Ovary (tissue), 9 donors: ENCODE data around the gene NUS1. TPM values are rescaled to one million over a fixed set of nuclear protein-coding genes. Genes with fewer than 3 reads are reported as not detected.
"Not testable (repeated sequence)": the region's sequence is repeated elsewhere in the genome, so short reads cannot be mapped to it uniquely, and the experiment has no call there.

Experiments used
- DNase-seq, 5 donors: peaks; one replicate each; pipeline ENCODE4 v3.0.0-alpha.2; 2019 to 2020
- H3K27ac ChIP-seq, 2 donors: fragments of 200-600 bp; one replicate each; pipeline versions ENCODE4 v1.5.1 to v1.8.0; 2019 to 2022
- H3K27me3 ChIP-seq: fragments of 200-600 bp; one replicate; pipeline ENCODE4 v1.8.0; 2022
- H3K36me3 ChIP-seq: fragments of 200-600 bp; sonication (generic); one replicate; pipeline ENCODE4 v1.5.1; 2019
- H3K4me1 ChIP-seq: one replicate; pipeline ENCODE4 v1.8.1; 2013; ENCODE audit warnings: mild to moderate bottlenecking, moderate library complexity; ENCODE audit not compliant: insufficient read depth
- H3K4me3 ChIP-seq: fragments of 200-600 bp; sonication (generic); one replicate; pipeline ENCODE4 v1.5.1; 2017
- H3K9me3 ChIP-seq, 2 donors: fragments of 200-600 bp in 1 of 2; sonication (generic) in 1 of 2; one replicate each; pipeline versions ENCODE4 v1.5.1 to v1.8.1; 2013 to 2019; ENCODE audit warnings: mild to moderate bottlenecking in 1 of 2, moderate library complexity in 1 of 2
- CTCF ChIP-seq, 3 donors: fragments of 450-650 bp in 2 of 3; fragments of 200-600 bp in 1 of 3; IDR thresholded peaks; one replicate each; pipeline versions ENCODE4 v1.5.1 to v1.8.0; 2016 to 2022; ENCODE audit warnings: antibody characterized with exemption in 3 of 3, mild to moderate bottlenecking in 1 of 3
- EP300 ChIP-seq: sonication (generic); formaldehyde crosslinking; IDR thresholded peaks from one replicate; pipeline ENCODE4 v1.6.1; 2017; ENCODE audit warnings: antibody characterized with exemption
- POLR2A ChIP-seq: fragments of 450-650 bp; IDR thresholded peaks from one replicate; pipeline ENCODE4 v1.6.1; 2017; ENCODE audit warnings: antibody characterized with exemption, mild to moderate bottlenecking, moderate library complexity
- WGBS, 3 donors: extraction: QIAGEN DNeasy Blood & Tissue Kit in 1 of 3; methylation state at CpG; one replicate each; pipeline versions ENCODE4 v1.1.5 to v1.1.7; 2013 to 2017; 5-methylcytosine and 5-hydroxymethylcytosine counted together
- intact Hi-C, 4 donors: fragments of 100-400 bp; cut with DNase I; formaldehyde crosslinking; loops; one replicate each; pipeline versions ENCODE4 v1.11.0 to v1.15.1; 2022 to 2023
- polyA plus RNA-seq, 2 donors: library from polyadenylated mRNA; stranded (reverse); fragments of 200-250 nt in 1 of 2; fragments of 350-450 nt in 1 of 2; fragmentation: Illumina TruSeq in 1 of 2; extraction: RNeasy Lipid Tissue Mini Kit (QIAGEN cat#74804) in 1 of 2; gene quantifications; one replicate each; pipeline ENCODE4 v1.2.3, GENCODE V29; 2013 to 2014
- total RNA-seq, 7 donors: library from RNA; depleted of rRNA in 2 of 7; stranded (reverse); fragments of >200 nt in 2 of 7; fragmentation: NEBNext Ultra II Directional in 3 of 7; extraction: Animal tissue kit (Norgen Biotek cat#: 25700) in 3 of 7; gene quantifications; one replicate each; pipeline versions ENCODE4 v1.1.0 to v1.2.4, GENCODE V29; 2016 to 2023
- donor health status: DM: no; HTN: no; CAD: no; lungs with moderate emphysema.
- donor health status: DM: no; HTN: no; CAD: no.
- donor health status: Bipolar disorder and iron deficiency.
- donor health status: DM: yes; HTN: yes; CAD: no.
- donor health status: DM: no; HTN: no; CAD: no.
- donor health status: DM: yes; HTN: yes; CAD: no.

NUS1 gene
- total and polyA plus RNA-seq, 9 donors = 14.6 to 29.2 (median 25.2) TPM

GRCh38 chr6:117668736-117669135 lies 6.5 kb upstream of the NUS1 start:
- no peak for TF ChIP-seq EP300
- TF ChIP-seq CTCF (IDR thresholded peaks at IDR 0.05) = no peak
- no peak for TF ChIP-seq POLR2A
- Histone ChIP-seq H3K9me3 (no peaks in the 10 kb centered on the region), H3K4me1 (no peaks in the 10 kb centered on the region), H3K27me3 (no peaks in the 10 kb centered on the region), H3K36me3 (no peaks in the 10 kb centered on the region), H3K27ac (no peak overlapping the region), H3K4me3 (no peak overlapping the region)
- no peak for DNase-seq
- intact Hi-C loops = no loop called here

GRCh38 chr6:117674503-117674902 lies 766 bp upstream of the NUS1 start:
- DNase-seq = no peak
- Histone ChIP-seq H3K4me3 (peak overlapping the region; percentile 75), H3K9me3 (peaks cover 0 to 1% of the 10 kb centered on the region in 2 donors), H3K36me3 (no peaks in the 10 kb centered on the region), H3K27ac (no peak overlapping the region), H3K27me3 (no peaks in the 10 kb centered on the region), H3K4me1 (peaks cover 2% of the 10 kb centered on the region)
- TF ChIP-seq EP300 (no peak), POLR2A (no peak), CTCF (IDR thresholded peaks at IDR 0.05) (no peak)
- 58 to 72% (median 69%) methylated on average over 10 of the region's 10 CpGs for WGBS, 3 donors
- intact Hi-C loops = no loop called here

- not testable (repeated sequence) for H3K4me1 ChIP-seq
- DNase-seq = peak in 4 of 5 donors; percentile 9 to 41 (median 32)
- 0 to 1% (median 0%) methylated on average over 37 to 48 of the region's 62 CpGs for WGBS, 3 donors
Observed at GRCh38 chr6:117675658-117676301, 511 bp downstream of the NUS1 start.

GRCh38 chr6:117676577-117677218 lies 1.4 kb downstream of the NUS1 start:
- 58 to 67% (median 62%) methylated on average over 6 of the region's 6 CpGs for WGBS, 3 donors
- Histone ChIP-seq H3K4me1 (peaks cover 2% of the 10 kb centered on the region), H3K4me3 (peak overlapping the region; percentile 75), H3K36me3 (no peaks in the 10 kb centered on the region), H3K9me3 (peaks cover 0 to 3% of the 10 kb centered on the region in 2 donors), H3K27ac (no peak overlapping the region), H3K27me3 (no peaks in the 10 kb centered on the region)
- DNase-seq = no peak
- intact Hi-C loops = no loop called here
- no peak for TF ChIP-seq EP300

More at GRCh38 chr6:117675658-117676301, 511 bp downstream of the NUS1 start:
- Histone ChIP-seq H3K4me3 (peak overlapping the region; percentile 75), H3K27ac (peak overlapping the region; percentile 13 to 41)
- H3K36me3 ChIP-seq, intact Hi-C loops, H3K9me3 ChIP-seq, H3K27me3 ChIP-seq: not testable (repeated sequence)

- no peak for TF ChIP-seq CTCF (IDR thresholded peaks at IDR 0.05)
- TF ChIP-seq EP300 = no peak
- no peak for TF ChIP-seq POLR2A
- no peak for DNase-seq
- no peaks in the 10 kb centered on the region for H3K36me3 ChIP-seq
- intact Hi-C loops = no loop called here
- H3K27me3 ChIP-seq = no peaks in the 10 kb centered on the region
- H3K27ac ChIP-seq = no peak overlapping the region
- peaks cover 0 to 3% of the 10 kb centered on the region in 2 donors for H3K9me3 ChIP-seq
- H3K4me3 ChIP-seq = no peak overlapping the region
- 57 to 63% (median 59%) methylated on average over 5 of the region's 5 CpGs for WGBS, 3 donors
- peaks cover 2% of the 10 kb centered on the region for H3K4me1 ChIP-seq
Observed at GRCh38 chr6:117677553-117678141, 2.4 kb downstream of the NUS1 start.
